ENCODE measurements around the gene OR10J1. TPM values are rescaled to one million over a fixed set of nuclear protein-coding genes. Genes with fewer than 3 reads are reported as not detected.

The OR10J1 gene
- total RNA-seq, 1 experiment from 2014 or later, result not detected

DNA sequence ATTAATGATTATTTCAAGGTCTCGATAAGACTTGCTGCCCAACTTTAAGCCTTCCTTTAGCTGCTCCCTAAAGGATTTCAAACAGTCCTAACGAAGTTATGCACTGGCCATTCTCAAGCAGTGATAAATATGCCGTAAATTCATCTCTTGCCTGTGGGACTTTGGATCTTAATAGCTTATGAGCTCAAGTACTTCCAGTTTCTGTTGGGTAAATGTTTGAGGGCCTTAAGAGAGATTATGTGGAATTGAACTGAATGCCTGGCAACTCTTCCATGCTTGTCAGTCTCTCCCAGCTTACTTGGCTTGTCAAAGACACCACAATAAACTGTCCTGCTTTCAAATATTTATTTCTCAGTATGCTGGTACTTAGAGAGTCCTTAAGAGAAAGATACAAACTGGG, 11.0 kb upstream of the OR10J1 start:
- no peak for DNase-seq
- intact Hi-C loops (cut with micrococcal nuclease; ENCODE audit: unreplicated experiment), result loop anchor here (5.0 kb wide), 1 partner anchor 344 kb away; no protein-coding TSS in a partner anchor
- TF ChIP-seq, protein P1, sequence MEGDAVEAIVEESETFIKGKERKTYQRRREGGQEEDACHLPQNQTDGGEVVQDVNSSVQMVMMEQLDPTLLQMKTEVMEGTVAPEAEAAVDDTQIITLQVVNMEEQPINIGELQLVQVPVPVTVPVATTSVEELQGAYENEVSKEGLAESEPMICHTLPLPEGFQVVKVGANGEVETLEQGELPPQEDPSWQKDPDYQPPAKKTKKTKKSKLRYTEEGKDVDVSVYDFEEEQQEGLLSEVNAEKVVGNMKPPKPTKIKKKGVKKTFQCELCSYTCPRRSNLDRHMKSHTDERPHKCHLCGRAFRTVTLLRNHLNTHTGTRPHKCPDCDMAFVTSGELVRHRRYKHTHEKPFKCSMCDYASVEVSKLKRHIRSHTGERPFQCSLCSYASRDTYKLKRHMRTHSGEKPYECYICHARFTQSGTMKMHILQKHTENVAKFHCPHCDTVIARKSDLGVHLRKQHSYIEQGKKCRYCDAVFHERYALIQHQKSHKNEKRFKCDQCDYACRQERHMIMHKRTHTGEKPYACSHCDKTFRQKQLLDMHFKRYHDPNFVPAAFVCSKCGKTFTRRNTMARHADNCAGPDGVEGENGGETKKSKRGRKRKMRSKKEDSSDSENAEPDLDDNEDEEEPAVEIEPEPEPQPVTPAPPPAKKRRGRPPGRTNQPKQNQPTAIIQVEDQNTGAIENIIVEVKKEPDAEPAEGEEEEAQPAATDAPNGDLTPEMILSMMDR (IDR thresholded peaks at IDR 0.05; ENCODE audit: unreplicated experiment), result no peak
- H3K4me1 Mint-ChIP-seq (ENCODE audit: low read depth, unreplicated experiment), result no peaks in the 10 kb centered on the region
- no peak overlapping the region for H3K27ac Mint-ChIP-seq (ENCODE audit: unreplicated experiment)
- no peaks in the 10 kb centered on the region for H3K36me3 Mint-ChIP-seq (ENCODE audit: insufficient read depth, unreplicated experiment)
- CTCF ChIA-PET, result interaction anchor here (1.2 kb wide), 1 partner anchor 9 kb away, joined by 3 read pairs; no protein-coding TSS in a partner anchor
- no peaks in the 10 kb centered on the region for H3K9me3 Mint-ChIP-seq (ENCODE audit: low read depth, unreplicated experiment)
- no peaks in the 10 kb centered on the region for H3K27me3 Mint-ChIP-seq (ENCODE audit: unreplicated experiment)
- no peak overlapping the region for H3K4me3 Mint-ChIP-seq (ENCODE audit: low read depth, unreplicated experiment)
- BruUV-seq (replicated peaks), result no TSS peak

DNA sequence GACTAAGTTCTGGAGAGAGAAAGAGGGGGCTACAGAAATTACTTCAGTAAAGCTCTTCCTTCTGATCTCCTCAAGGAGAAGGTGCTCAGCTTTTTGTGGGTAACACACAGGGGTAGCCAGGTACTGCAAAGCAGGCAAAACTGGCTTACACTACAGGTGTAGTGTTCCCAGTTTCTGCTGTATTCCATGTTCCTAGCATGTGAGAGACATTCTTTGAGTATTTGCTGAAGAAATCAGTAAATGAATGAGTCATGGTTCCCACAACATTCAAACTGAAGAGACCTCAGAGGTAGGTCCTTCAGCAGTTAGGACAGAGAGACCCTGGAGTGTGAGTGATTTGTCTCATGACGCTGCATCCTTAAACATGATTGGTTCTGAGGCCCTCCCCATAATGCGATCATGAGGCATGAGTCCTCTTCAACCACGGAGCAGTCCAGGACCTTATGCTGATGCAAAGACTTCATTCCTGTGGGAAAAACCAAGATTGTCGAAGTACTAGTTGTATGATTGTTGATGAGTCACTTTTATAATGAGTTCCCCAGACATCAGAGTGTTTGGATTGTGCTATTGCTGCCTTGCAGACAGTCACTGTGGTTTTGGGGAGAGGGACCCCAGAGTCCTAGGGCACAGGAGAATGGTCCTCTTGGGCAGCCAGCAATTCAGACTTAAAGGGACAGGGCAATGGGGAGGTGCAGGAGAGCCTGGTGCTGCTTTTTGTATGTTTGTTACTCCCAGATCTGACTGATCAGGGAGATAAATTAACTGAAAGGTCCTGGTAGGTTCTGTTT, 10.3 kb upstream of the OR10J1 start:
- intact Hi-C loops (cut with micrococcal nuclease; ENCODE audit: unreplicated experiment), result loop anchor here (5.0 kb wide), 1 partner anchor 343 kb away; no protein-coding TSS in a partner anchor
- Mint-ChIP-seq H3K9me3 (ENCODE audit: low read depth, unreplicated experiment) (no peaks in the 10 kb centered on the region), H3K36me3 (ENCODE audit: insufficient read depth, unreplicated experiment) (no peaks in the 10 kb centered on the region), H3K27me3 (ENCODE audit: unreplicated experiment) (no peaks in the 10 kb centered on the region), H3K27ac (ENCODE audit: unreplicated experiment) (no peak overlapping the region), H3K4me1 (ENCODE audit: low read depth, unreplicated experiment) (no peaks in the 10 kb centered on the region), H3K4me3 (ENCODE audit: low read depth, unreplicated experiment) (no peak overlapping the region)
- TF ChIP-seq, protein P1 (IDR thresholded peaks at IDR 0.05; ENCODE audit: unreplicated experiment), result no peak
- CTCF ChIA-PET, result interaction anchor here (1.2 kb wide), 1 partner anchor 9 kb away, joined by 3 read pairs; no protein-coding TSS in a partner anchor
- DNase-seq, result no peak
- BruUV-seq (replicated peaks), result no TSS peak

DNA sequence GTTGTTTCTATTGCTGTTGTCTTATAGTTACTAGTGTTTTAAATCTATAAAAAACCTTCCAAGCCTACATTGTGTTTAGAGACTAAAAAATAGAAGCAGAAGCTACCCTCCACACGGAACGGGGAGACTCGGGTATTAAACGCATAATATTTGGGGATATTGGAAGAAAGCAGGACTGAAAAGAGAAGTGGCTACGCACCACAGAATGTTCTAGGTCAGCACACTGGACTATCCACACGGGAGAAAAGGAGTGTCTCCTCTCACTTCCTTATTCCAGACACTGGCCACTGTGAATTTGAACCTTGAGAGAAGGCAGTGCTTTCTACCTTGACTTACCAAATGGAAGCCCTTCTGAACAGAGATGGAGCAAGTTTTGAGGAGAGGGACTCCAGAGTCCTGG, 8.5 kb upstream of the OR10J1 start:
- TF ChIP-seq, protein P1 (IDR thresholded peaks at IDR 0.05; ENCODE audit: unreplicated experiment), result no peak
- Mint-ChIP-seq H3K4me3 (ENCODE audit: low read depth, unreplicated experiment) (no peak overlapping the region), H3K36me3 (ENCODE audit: insufficient read depth, unreplicated experiment) (no peaks in the 10 kb centered on the region), H3K27me3 (ENCODE audit: unreplicated experiment) (no peaks in the 10 kb centered on the region), H3K4me1 (ENCODE audit: low read depth, unreplicated experiment) (no peaks in the 10 kb centered on the region), H3K27ac (ENCODE audit: unreplicated experiment) (no peak overlapping the region), H3K9me3 (ENCODE audit: low read depth, unreplicated experiment) (no peaks in the 10 kb centered on the region)
- intact Hi-C loops (cut with micrococcal nuclease; ENCODE audit: unreplicated experiment), result no loop called here
- CTCF ChIA-PET, result no interaction called here
- BruUV-seq (replicated peaks), result no TSS peak
- no peak for DNase-seq

- Mint-ChIP-seq H3K9me3 (ENCODE audit: low read depth, unreplicated experiment) (no peaks in the 10 kb centered on the region), H3K36me3 (ENCODE audit: insufficient read depth, unreplicated experiment) (no peaks in the 10 kb centered on the region), H3K4me1 (ENCODE audit: low read depth, unreplicated experiment) (no peaks in the 10 kb centered on the region), H3K27me3 (ENCODE audit: unreplicated experiment) (no peaks in the 10 kb centered on the region), H3K27ac (ENCODE audit: unreplicated experiment) (no peak within 1 kb of the TSS), H3K4me3 (ENCODE audit: low read depth, unreplicated experiment) (no peak within 1 kb of the TSS)
- no TSS peak for BruUV-seq (replicated peaks)
- DNase-seq, result no peak
- intact Hi-C loops (cut with micrococcal nuclease; ENCODE audit: unreplicated experiment), result no loop called here
- CTCF ChIA-PET, result no interaction called here
- TF ChIP-seq, protein P1 (IDR thresholded peaks at IDR 0.05; ENCODE audit: unreplicated experiment), result no peak
These were observed 7.6 kb upstream of the OR10J1 start, which contains the start of gene OR10J4 for GRCh38 chr1:159431904-159432303. OR10J4 (plus strand) TSS chr1:159432204.

Measured in Calu3 (cell line).